HG02840 (cell line): ENCODE measurements around the gene SCTR.

Experiments
- ATAC-seq: cut with Tn5 transposase; IDR thresholded peaks from one replicate; pipeline ENCODE4 v1.9.1; 2021; ENCODE audit warnings: mild to moderate bottlenecking, moderate library complexity, moderate number of reproducible peaks; ENCODE audit not compliant: unreplicated experiment, low FRiP score

The SCTR gene

DNA sequence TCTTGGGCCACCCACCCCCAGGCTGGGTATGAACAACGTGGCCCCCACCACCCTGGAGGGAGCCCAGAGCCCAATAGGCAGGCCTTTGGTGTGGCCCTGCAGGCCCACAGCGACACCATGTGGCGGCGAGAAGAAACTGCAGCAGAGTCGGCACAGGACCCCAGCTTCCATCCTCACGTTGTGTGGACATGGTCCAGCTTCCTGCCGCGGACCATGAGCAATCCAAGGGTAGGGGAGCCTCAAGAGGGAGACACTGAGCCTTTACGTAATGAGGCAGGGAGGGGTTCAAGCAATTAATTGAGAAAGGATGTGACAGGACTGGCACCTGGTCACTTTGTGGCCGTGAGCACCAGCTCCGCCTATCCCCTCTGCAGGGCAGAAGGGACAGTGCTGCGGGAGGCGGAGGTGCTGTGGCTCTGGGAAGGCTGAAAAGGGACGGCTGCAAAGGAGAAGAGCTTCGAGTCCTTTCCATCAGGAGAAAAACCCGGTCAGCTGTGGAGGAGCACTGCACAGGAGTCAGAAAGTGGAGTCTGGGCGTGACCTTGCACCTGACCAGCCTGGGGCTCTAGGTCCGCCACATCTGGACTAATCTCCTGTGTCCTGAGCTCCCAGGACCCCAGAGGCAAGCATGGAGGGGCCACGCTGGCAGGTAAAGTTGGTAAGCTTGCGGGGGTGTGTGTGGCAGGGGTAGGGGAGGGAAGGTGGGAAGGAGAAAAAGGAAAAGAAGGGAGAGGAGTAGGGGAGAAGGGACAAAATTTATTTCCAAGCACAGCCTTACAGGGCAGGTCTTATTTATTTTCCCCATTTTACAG, 47.8 kb downstream of the SCTR start:
- no peak for ATAC-seq

DNA sequence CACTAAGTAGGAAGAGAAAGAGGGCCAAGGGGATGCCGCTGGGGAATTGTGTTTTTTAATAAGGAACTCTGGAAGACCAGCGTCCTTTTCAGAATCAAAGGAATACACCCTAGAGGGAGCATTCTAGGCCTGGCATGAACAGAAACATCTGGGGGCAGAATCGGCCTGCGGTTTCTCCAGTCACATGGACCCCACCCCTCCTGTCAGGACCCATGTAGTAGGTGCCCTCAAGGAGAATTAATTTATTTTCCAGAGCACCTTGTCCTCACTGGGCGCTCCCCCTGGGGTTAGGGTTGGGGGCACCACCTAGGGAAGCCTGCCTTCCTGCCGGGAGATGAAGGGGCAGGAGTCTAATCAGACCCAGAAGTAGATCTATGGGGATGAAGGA, 48.4 kb downstream of the SCTR start:
- no peak for ATAC-seq

DNA sequence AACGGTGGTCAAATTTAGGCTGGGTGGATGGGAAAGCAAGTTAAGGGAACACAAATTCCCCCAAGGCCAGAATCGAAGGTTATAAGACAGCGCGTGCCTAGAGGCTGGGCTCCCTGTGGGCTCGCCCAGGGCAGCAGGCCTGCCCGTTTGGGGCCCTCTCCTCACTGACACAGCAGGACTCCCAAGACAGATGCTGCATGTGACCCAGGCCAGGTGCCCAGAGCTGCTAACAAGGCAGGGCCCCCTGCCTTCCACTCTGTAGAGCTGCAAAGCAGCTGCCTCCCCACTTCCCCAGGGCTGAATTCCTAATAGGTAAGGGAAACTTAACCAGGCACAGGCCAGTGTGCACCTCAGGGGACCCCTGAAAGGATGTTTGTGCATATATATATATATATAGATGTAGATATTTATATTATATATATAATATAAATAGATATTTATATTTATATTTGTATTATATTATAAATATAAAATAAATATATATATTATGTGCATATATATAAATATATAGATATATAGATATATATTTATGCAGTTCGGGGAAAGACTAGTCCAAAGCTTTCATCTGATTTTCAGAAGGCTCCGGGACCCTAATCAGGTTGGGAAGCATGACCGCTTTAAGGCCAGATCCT, 48.9 kb downstream of the SCTR start:
- ATAC-seq, result no peak

DNA sequence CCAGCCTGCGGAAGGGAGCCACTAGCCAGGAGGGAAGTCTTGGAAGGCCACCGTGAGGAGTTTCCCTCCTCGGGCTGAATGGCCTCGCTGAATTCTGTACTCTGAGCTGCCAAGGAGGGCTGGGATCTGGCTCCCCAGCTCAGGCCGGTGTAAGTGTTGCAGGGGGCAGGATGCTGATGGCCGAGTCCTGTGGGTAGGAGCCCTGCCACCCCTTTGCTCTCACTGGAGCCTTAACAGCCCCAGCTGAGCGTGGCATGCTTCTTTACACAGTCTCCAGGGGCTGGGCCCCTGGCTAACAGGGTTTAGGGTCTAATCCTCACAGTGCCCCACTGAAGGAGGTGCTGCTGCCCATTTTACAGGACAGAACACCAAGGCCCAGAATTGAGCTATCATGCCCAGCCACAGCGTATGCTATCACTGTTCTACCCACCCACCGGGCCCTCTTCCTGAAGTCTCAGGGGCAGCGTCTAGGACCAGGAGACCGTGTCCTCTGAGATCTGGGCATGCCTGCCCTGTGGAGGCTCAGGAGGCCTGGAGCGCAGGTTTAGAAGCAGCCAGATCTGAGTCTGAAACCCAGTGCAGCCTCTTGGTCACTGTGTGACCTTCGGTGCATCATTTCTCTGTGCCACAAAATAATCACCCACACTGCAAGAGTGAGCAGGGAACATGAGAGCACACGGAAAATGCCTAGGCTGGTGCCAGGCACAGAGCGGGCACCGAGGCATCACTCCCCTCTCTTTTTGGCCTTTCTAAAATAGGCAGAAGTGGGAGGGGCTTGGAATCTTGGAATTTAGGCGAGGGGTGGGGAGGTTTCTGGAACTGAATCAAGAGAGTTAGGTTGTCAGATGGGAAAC, 49.7 kb downstream of the SCTR start:
- no peak for ATAC-seq

DNA sequence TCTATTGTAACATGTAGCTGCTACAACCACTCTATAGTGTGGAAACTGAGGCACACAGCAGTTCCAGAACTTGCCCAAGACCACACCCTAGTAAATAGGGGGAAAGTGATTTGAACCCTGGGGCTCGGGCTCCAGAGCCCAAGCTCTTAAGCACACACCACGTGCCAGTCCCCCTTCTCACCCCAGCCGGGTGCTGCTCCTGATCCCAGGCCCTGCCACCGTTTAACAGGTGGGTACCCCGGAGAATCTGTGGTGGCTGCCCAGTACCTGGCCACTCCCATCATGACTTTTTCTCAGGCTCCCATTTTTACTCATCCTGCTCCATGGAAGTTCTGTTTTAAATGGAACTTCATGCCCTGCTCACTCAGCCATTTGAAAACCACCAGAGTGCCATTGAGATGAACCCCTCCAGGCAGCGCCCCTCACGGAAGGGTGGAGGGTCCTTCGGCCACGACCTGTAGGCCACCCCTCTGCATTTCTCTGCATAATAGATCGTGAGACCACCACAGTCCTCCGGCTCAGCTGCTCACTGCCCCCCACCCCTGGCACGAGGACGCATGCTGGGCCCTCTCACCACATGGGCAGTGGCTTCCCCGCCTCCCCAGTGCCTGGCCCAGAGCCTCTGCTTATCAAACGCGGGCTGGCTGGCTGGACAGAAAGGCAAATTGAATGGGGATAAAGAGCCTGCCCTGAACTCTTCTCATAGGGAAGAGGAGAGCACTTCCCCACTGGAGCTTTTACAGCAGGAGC, 50.5 kb downstream of the SCTR start:
- no peak for ATAC-seq

DNA sequence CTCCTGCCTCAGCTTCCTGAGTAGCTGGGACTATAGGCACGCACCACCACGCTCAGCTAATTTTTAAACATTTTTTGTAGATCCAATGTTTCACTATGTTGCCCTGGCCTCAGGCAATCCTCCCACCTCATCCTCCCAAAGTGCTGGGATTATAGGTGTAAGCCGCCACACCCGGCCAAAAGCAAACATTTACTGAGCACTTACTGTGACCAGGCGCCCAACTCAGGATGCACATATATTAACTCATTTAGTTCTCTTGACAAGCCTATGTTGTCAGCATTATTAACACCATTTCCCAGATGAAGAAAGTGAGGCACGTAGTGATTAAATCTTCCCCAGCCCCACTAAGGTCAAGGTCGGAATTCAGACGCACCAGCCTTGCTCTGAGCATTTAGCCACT, 51.5 kb downstream of the SCTR start:
- no peak for ATAC-seq

DNA sequence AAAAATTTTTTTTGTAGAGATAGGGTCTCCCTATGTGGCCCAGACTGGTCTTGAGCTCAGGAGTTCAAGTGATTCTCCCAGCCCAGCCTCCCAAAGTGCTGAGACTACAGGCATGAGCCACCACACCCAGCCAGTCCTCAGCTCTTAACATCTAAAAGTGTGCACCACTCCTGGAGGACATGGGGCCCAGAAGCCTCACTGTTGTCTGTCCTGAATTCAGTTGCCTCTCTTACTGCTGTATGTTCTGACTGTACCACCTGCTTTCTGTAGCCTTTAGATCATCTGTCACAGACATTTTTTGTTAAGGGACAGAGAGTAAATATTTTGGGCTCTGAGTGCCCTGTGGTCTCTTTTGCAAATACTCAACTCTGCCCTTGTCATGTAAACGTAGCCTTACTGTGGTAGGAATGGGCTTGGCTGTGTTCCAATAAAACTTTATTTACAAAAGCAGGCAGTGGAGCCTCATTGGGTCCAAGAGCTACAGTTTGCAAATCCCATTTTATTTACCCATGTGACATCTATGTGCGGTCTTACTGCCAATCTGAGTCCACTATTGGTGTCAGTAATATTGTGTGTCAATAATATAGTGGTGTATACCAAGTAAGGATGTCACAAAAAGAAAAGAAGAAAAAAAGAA, 54.5 kb downstream of the SCTR start:
- ATAC-seq, result no peak

DNA sequence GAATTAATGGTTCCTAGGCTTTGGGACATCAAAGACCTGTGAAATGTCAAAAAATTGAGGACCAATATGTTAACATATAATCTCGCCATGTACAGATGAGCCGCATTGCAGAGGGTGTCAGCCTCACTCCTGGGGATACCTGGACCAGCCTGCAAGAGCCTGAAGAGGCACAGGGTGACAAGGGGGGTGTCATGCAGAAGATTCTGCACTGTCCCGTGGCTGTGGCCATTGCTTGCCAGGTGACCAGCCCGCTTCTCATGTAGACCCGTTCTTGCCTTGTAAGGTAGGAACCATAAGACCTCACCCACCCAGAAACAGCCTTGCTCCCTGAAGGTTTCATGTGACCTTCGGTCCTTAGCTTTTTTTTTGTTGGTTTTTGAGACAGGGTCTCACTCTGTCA, 55.2 kb downstream of the SCTR start:
- no peak for ATAC-seq

DNA sequence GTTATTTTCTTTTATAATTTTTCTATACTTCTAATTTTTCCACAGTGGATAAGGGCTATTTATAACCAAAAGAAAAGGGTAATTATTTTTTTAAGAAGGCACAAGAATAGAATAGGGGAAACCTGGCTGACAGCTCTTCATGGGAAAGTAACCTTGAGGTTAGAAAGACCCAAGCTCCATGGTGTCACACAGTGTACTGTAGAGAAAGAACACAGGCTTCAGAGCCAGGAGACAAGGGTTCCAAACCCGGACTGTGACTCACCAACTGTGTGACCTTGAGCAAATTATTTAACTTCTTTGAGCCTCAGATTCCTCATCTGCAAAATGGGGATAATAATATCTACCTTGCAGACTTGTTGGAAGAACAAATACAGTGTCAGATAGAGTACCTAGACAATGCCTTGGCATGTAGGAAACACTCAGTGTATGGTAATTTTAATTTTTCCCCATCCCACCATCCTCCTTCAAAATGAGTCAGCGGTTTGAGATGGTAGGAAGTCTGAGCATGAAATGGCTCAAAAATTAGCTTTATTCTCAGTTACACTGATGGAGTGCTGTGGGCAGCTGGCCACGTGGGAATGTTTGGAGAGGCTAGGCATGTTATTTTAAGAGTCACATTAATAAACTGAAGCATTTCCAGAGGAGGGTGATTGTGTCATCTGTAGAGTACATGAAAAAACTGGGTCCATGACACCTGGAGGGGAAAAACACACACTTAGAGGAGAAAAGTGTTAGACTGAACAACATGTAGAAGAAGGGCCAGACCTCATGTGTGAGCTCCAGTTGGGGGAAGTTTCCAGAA, 55.9 kb downstream of the SCTR start:
- ATAC-seq, result no peak

DNA sequence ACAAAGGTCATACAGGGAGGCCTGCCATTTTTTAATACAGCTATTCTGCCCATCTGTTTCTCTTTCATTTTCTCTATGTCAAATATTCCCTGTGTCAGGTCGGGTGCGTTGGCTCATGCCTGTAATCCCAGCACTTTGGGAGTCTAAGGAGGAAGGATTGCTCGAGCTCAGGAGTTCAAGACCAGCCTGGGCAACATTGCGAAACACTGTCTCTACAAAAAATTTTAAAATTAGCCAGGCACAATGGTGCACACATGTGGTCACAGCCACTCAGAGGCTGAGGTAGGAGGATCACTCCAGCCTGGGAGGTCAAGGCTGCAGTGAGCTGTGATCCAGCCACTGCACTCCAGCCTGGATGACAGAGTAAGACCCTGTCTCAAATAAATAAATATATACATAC, 57.9 kb downstream of the SCTR start:
- ATAC-seq, result no peak

DNA sequence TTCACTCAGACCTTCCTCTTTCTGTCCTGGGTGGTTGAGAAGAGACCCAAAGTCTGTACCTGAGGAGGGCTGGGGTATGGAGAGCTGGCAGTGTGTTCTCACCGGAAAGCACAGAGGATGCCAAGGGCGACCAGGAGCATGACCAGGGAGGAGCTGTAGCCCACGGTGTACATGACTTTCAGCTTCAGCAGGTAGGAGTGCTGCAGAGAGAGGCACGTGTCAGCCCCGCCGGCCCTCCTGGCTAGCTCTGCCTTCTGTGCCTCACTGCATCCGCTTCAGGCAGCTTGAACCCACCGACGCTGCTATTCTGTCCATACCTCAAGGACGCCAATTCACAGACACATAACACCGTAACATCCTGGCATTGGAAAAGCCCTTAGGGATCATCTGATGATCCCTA, 58.6 kb downstream of the SCTR start:
- no peak for ATAC-seq

DNA sequence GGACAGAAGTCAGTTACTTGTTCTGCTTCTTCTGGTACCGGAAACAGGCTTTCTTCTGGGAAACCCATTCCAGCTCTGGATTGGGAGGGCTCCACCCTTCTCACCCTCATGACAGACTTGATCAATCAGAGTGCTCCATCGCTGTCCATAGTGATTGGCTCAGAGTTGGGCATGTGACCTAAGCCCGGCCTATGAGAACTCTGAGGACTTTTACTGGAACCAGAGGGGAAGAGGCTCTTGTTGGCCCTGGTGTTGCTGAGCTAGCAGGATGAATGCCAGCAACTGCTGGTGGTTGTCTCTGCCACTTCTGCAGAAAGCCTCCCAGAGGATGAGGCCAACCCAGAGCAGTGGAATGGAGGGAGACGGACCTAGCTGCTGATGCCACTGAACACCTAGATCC, 59.3 kb downstream of the SCTR start:
- ATAC-seq, result no peak

DNA sequence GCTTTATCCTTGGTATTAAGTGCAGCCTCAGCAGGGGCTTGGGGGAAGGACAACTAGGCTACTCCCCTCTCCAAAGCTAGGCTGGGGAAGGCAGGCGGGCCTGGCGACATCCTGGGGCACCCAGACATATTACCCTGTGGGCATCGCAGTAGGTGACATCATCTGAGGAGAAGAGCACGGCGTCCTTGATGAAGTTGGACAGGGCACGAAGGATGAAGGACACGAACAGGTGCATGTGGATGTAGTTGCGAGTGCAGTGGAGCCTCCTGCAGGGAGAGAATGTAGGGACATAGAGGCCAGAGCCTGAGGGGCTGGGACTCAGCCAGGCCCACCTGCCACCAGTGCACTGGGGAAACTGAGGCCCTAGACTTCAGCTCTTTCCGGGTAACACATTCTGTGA, 60.3 kb downstream of the SCTR start:
- no peak for ATAC-seq

DNA sequence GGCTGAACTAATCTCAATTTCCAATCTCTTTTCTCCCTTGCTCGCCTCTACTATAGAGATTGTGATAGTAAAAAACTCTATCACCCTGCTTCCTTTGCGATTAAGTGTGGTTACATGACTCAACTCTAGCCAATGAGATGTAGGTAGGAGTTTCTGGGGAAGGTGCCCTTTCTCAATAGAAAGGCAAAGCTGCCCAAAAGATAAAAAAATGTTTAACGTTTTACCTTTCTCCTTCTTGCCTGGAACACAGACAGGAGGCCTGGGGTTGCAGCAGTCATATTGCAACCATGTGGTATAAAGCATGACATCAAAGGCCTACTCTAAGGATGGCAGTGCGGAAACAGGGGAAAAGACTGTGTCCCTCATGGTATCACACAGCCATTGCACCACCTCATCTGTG, 61.1 kb downstream of the SCTR start:
- ATAC-seq, result no peak

DNA sequence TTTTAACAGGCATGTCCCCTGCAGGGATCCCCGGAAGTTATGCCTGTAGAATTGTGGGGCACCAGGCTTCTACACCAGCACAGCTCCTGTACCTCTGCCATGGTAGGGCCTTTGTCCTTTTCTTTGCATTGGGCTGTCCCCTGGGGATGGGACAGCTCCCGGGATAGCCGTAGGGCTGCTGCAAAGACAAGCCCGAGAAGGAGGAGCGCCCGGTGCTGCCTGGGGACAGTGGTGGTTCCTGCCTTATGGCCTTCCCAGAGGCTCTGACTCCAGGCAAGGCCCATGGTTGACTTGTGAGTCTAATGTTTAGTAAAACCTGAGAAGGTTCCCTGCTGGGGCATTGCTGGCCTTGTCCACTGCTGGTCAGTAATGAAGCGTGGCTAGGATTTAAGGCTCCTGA, 61.7 kb downstream of the SCTR start:
- ATAC-seq, result no peak

DNA sequence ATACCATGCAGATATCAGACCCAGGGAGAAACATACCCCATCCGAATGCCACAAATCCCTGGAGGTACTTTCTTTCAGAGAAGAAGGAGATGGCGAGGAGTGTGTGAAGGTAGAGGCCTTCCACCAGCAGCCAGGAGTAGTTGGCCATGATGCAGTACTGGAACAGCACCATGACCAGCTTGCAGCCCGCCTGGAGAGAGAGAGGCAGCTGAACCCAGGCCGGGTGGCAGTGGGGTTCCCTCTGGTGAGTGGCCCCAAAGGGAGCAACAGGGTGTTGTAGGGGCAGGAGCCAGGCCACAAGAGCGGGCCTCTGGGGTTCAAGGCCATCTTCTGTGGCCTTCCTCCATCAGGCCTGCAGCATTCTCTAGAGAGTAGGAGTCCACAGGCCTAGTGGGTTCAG, 62.5 kb downstream of the SCTR start:
- ATAC-seq, result no peak

DNA sequence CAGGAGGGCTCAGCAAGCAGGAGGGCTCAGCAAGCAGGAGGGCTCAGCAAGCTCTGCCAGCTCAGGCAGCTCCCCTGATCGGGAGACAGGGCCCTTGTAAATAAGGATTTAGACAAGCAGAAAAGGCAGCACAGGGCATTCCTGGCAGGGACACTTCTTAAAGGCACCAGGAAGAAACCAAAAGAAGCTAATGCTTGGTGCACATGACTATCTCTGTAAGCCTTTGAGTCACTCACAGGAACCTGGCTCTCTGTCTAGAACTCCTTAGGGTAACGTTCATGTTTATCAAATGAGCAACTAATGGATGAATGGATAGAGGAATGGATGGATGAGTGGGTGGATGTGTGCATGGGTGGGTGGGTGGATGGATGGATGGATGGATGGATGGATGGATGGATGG, 64.2 kb downstream of the SCTR start:
- no peak for ATAC-seq

DNA sequence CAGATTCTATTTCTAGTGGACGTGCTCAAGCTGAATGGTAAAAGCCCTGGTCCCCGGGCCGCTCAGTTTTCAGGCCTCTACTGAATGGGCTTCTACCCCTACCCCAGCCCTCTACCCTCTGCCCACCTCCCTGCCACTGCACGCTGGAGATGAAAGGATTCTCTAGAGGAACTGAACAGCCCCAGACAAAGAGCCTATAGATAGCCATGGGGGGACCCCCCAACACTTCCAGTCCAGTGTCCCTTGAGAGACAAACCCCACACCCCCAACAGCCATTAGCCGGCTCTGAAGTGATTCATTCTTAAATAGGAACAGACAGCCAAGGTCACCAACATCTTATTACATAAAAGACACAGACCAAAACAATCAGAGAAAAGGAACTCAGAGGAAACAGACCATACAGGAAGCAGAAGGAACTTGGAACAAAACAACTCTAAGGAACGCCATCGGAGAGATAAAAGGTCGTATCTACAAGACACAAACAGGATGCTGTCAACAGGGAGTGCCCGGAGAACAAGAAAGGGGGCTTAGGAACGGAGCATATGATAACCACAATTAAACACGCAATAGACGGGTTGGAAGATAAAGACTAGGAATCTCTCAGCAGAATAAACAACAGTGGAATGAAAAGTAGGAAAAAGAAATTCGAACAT, 69.1 kb downstream of the SCTR start:
- no peak for ATAC-seq

DNA sequence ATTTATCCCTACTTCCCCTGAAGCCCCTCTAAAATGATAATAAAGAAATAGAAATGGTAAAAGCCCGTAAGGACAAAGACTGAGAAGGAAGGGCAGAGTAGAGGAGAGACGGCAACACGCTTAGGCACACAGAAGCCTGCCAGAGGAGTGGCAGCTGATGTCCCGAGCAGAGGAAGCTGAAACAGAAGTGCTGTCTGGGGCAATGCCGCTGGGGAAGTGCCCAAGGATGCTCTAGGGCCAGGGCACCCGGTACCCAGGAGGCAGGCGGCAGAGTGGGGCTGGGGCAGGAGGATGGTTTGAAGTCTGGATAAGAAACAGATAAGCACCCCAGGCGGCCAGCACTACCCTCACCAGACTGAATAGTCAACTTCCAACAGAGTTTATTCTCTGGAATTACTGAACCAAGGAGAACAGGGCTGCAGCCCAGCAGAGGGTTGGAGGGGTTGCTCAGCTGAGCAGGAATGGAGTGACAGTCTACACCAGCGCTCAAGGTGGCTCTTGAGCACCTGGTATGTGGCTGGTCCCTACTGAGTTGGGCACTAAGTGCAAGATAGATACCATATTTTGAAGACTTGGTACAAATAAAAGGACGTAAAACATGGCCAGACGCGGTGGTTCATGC, 70.2 kb downstream of the SCTR start:
- no peak for ATAC-seq
